CD4-positive, alpha-beta T cell treated with Interleukin-1 beta for 1 hour (primary cell): ENCODE measurements around the gene SNHG17.
"Not testable (repeated sequence)": the region's sequence is repeated elsewhere in the genome, so short reads cannot be mapped to it uniquely, and the experiment has no call there.

Source experiments
- DNase-seq, 2 donors: peaks; one replicate each; pipeline ENCODE4 v3.0.0-alpha.2; 2020 to 2022

The SNHG17 gene

DNA sequence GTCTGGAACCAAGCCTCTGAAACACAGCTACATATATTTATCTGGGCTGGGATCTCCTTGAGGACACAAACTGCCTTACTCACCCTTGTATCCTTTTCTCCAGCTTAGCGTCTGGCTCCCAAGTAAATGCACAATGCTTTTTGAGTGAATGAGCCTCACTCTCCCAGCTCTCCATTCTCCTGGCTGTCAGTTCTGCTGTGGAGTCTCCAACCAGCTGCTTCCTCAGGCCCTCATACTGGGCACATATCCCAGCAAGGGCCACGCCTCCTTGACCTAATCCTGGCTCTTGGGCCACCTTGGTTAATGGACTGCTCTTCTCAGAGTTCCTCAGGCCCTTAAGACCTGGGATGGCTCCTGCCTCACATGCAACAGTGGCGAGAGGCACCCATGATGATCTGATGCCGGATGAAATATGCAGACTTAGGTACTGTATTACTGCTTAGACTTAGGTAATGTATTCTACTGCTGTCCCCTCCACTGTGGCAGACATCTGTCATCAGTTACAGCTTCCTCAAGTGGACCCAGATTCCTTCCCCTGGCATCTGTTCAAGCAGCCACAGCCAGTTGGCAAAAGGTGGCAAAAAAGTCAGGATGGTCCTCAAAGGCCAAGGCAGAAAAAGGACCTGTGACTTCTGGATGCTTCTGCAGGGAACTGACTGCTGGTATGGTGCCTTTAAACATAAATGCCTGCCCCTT, 16.5 kb downstream of the SNHG17 start:
- DNase-seq = no peak

DNA sequence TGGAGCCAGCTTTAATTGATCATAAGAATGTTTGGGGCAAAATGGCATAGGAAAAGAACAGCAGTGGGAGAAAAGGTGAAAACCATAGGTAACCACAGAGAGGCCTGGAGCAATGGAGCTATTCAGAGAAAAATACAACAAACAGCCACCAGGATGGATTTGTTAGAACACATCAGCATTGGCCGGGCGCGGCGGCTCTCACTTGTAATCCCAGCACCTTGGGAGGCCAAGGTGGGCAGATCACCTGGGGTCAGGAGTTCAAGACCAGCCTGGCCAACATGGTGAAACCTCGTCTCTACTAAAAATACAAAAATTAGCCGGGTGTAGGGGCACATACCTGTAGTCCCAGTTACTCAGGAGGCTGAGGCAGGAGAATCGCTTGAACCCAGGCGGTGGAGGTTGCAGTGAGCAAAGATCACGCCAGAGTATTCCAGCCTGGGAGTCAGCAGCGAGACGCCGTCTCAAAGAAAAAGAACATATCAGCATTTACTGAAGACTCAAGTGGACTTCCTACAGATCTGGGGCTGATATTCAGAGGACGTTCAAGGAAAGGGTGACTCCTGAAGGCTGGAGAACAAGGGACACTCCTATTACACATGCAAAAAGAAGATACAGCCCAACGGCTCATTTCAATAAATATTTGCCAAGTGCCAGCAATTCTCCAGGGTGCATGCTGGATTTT, 20.2 kb downstream of the SNHG17 start:
- no peak for DNase-seq

DNA sequence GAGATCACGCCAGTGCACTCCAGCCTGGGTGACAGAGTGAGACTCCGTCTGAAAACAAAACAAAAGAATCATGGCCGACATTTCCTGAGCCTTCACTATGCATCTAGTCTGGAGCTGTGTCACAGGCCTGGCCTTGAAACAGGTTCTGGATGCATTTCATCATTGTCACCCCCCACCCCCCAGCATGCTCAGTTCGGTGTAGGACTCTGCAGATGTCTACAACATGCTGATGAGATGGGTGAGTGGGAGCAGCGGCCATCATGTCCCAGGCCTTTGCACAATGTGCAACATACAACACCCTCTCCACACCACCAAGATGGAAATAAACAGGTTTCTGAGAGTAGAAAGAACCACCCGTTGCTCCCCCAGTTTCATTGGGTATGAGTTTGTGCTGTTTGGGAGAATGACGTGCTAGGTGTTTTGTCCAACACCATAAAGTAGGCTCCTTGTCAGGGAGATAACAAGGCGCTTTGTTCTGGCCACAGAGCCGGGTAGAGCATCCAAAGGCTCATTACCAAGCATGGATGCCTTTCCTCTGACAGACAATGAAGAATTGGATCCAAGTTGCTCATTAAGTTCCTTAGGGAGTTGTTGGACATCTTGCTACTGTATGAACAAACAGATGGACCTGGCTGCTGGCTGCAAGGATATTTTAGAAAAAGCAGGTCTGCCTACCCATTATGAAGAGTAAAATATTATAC, 22.1 kb downstream of the SNHG17 start:
- no peak for DNase-seq

DNA sequence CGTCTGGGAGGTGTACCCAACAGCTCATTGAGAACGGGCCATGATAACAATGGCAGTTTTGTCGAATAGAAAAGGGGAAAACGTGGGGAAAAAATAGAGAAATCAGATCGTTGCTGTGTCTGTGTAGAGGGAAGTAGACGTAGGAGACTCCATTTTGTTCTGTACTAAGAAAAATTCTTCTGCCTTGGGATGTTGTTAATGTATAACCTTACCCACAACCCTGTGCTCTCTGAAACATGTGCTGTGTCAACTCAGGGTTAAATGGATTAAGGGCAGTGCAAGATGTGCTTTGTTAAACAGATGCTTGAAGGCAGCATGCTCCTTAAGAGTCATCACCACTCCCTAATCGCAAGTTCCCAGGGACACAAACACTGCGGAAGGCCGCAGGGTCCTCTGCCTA, 27.3 kb downstream of the SNHG17 start:
- DNase-seq = not testable (repeated sequence)

DNA sequence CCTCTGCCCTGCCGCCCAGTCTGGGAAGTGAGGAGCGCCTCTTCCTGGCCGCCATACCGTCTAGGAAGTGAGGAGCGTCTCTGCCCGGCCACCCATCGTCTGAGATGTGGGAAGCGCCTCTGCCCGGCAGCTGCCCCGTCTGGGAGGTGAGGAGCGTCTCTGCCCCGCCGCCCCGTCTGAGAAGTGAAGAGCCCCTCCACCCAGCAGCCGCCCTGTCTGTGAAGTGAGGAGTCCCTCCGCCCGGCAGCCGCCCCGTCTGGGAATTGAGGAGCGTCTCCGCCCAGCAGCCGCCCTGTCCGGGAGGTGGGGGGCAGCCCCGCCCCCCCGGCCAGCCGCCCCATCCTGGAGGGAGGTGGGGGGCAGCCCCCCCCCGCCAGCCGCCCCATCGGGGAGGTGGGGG, 27.8 kb downstream of the SNHG17 start:
- no peak for DNase-seq

DNA sequence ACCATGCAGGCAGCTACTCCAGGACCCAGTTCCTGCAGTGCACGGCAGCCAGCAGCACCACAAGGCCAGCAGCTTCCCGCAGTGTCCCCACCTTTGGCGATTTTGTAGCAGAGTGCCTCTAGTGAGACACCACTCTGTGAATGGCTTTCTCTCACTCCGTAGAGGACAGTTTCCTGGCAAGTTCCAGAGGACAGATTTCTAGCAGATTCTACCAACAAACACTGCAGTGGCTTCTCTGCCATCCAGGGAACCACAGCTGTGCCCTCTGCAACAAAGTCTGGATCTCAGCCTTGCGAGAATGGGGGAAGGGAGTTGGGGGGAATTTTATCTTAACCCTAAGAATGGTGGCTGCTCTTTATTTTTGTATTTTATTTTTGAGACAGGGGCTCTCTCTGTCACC, 28.7 kb downstream of the SNHG17 start:
- no peak for DNase-seq

DNA sequence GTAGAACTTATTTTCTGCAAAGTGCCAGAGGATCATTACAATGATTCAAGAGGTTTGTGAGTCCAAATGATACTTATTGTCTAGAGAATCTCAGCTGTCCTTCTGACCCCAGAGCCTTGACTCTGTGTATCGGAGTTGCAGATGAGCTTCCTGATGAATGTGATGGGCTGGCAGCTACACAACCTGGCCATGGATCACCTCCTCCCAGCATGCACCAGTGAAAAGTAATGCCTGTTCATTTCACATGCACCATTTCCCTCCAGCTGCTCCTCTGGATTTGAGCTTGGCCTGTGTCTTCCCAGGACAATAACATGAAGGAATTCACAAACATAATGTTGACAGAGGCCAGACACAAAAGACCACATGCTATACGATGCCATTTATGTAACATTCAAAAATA, 30.0 kb downstream of the SNHG17 start:
- no peak for DNase-seq

DNA sequence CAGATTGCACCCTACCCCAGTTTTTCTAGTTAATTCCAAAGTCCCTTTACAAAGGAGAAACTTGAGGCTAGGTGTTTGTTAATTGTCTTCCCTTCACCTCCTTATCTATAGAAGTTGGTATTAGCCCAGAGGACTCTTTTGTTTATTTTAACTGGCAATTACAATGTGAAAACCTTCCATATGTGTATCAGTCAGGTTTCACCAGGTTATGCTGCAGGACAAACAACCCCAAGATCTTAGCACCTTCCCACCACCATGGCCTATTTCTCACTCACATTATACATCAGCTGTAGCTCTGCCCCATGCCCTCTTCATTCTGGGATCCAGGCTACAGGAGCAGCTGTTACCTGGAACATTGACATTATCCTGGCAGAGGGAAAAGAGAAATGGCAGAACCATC, 31.1 kb downstream of the SNHG17 start:
- DNase-seq = no peak

DNA sequence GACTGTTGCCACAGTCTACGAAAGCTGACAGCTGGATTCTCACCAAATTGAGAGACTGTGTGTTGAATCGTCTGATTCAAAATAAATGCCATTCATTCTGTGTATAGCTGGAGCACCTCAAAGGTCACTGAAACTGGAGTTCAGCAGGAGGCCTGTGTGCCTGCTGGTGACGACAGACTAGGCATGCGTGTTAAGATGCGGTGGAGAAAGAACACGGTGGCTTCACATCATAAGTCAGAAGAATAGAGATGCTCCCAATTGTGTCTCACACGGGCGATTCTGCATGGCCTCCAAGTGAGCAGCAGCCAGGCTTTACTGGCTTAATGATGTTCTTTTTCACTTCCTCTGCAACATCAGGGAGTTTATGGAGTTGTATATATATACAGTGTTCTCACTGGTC, 32.3 kb downstream of the SNHG17 start:
- no peak for DNase-seq

DNA sequence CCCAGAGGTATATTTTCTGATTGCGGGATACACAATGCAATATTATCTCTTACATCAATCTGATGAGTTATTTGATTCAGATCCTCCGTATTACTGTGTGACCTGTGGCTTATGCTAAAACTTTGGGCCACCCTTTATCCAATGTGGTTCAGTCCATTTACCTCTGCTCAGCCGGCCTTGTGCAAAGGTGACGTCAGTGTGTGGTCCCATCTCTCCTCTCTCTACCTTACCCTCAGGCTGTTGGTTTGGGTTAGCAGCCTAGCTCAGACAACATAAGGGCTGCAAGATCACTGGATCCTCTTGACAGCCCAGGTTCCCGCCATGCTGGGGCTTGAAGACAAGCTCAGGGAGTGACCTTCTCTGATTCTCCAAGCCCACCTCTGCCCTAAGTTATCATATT, 33.0 kb downstream of the SNHG17 start:
- no peak for DNase-seq

DNA sequence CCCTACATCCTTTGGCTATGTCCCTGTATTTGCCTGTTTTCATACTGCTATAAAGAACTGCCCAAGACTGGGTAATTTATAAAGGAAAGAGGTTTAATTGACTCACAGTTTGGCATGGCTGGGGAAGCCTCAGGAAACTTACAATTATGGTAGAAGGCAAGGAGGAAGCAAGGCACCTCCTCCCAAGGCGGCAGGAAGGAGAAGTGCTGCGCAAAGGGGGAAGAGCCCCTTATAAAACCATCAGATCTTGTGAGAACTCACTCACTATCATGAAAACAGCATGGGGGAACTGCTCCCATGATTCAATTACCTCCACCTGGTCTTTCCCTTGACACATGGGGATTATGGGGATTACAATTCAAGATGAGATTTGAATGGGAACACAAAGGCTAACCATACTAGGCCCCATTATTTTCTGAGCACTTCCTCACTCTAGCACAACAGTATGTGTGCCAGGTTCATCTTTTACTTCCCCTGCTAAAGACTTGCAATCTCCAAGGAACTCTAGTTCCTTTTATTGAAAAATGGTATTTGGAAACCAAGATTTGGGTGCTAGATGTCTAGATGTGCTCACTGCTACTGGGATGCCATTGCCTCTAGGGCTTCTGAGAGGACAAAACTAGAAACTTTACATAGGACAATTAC, 39.3 kb downstream of the SNHG17 start:
- DNase-seq = not testable (repeated sequence)

DNA sequence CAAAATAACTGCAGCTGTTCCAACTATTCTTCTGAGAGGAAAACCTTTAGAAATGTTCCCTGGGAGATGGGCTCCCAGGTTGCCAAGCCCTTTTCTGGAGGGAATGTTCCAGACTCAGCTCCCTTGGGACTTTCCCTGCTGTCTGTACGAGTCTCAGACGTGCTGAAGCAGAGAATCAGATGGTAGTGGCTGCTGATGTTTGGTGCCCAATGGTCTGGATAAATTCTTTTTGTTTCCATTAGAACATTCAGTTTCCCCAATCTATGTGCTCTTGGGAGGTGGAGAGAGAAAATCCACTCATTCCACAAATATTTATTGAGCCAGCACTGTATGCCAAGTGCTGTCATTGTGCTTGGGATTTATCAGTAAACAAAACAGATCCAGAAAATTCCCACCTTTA, 40.0 kb downstream of the SNHG17 start:
- no peak for DNase-seq

DNA sequence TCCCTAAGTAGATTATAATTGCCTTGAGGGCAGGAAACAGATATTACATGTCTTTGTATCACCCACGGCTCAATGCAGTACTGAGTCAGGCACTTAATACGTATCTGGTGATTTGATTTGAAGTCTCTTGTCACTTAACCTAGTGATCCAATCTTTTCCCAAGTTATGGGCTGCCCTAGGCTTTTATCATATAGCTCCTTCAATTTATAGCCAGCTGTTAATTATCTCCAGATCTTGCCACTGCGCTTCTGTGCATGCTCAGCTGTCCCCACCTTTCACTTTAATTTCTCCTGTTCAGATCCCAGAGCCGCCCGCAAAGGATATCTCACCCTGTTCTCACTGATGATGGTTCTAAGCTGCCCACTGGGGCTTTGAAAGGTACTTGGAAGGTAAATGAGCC, 41.9 kb downstream of the SNHG17 start:
- DNase-seq = no peak

DNA sequence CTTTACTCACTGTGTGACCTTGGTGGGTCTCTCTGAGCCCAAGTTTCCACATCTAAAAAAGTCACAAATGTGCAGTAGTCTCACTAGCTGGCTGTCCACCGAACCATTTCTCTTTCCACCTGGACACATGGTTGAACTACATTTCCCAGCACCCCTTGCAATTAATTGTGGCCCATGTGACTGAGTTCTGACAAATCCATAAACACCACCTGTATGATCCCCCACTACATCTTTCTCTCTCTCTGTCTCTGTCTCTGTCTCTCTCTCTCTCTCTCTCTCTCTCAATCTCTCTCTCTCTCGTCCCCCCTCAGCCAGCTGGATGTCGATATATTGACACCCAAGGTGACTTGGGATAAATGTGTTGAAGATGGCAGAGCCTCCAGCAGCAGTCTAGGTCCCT, 42.8 kb downstream of the SNHG17 start:
- DNase-seq = no peak

DNA sequence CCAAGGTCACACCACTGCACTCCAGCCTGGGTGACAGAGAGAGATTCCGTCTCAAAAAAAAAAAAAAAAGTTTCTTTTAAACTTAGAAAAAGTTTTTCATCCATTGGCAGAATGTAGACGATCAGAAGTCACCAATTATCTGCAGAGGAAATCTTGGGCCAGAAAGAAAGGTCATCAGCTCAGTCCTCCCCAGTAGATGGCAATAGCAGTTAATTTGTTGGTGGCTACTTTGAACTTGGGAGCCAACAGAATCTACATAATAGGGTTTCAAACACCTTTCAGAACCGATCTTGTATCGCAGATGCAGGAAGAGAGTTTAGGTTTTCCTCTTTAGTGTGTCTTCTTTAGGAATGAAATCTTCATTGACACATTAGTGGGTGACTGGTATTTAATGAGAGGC, 47.2 kb downstream of the SNHG17 start:
- no peak for DNase-seq

DNA sequence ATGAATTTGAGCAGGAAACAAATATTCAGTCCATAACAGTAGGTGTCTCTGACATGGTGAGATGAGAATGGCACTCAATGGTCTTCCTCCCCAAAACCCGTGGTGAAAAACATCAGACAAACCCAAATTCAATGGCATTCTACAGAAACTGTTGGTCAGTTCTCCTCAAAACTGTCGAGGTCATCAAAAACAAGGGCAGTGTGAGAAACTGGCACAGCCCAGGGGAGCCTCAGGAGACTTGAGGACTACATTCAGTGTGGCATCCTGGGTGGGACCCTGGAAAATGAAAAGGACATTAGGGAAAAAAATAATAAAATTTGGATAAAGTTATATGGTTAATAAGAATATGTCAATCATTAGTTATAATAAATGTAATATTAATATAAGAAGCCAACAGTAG, 48.3 kb downstream of the SNHG17 start:
- no peak for DNase-seq

DNA sequence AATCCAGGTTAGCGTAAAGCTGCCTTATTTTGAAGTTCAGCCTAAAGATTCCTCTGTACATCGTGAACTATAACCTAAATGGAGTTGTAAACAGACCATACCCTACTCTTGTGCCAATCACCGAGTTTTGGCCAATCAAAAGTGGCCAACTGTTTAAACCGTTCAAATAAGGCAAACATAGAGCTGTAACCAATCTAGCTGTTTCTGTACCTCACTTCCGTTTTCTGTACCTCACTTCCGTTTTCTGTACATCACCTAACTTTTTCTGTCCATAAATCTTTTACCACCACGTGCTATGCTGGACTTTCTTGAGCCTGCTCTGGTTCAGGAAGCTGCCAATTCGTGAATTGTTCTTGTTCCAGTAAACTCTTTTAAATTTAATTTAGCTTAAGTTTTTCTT, 49.1 kb downstream of the SNHG17 start:
- no peak for DNase-seq

DNA sequence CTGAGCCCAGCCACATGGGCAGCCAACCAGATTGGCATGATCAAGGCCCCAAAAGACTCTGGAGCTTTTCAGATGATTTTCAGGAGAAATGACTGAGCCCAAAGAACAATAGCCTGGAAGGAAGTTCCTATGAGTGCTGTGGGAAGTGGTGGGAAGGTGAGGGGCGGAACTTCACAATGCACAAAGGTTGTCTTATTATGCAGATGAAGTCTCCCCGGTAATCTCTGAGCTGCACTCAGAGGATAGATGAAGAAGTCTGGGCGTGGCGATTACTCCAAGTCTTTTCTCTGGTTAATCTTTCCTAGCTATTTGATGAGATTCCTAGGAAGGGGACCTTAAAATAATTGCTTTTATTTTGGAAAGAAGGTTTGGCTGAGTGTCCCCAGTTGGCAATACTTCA, 52.0 kb downstream of the SNHG17 start:
- no peak for DNase-seq

DNA sequence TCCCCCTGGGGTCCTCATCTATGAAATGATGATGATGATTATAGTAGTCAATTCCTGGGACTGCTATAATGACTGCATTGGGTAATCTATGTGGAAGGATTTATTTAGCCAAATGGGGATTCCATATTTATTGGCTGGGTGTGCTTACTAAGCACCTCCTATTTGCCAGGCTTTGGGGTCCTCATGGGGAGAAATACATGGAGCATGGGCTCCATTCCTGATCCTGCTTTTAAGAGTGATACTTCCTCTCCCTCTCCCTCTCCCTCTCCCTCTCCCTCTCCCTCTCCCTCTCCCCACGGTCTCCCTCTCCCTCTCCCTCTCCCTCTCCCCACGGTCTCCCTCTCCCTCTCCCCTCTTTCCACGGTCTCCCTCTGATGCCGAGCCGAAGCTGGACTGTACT, 57.3 kb downstream of the SNHG17 start:
- DNase-seq = not testable (repeated sequence)

DNA sequence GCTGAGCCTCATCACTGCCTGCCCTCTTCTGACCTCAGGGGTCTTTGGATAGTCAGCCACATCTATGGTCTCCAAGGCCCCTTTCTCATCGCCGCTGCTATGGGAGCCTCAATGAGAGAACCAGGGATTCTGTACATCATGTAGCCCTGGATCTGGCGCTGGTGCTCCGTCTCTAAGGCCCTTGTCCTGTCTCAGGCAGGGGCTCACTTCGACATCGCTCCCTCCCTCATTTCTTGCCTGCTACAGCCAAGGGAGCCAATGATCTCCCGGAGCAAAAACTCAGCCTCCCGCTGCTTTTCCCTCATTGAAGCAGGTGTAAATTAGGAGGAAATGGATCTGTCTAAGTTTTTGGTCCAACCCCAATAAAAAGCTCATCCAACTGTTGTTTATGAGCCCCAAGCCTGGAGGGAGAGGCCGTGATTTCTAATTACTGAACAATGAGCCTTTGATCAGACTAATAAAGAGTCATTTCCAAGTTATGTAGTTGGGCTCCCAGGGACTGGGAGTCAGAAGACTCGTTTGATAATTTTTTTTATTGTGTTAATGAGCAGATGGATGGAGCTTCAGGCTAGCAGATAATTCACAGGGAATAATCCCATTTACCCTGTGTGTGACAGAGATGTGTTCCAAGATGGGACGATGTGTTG, 58.0 kb downstream of the SNHG17 start:
- no peak for DNase-seq

DNA sequence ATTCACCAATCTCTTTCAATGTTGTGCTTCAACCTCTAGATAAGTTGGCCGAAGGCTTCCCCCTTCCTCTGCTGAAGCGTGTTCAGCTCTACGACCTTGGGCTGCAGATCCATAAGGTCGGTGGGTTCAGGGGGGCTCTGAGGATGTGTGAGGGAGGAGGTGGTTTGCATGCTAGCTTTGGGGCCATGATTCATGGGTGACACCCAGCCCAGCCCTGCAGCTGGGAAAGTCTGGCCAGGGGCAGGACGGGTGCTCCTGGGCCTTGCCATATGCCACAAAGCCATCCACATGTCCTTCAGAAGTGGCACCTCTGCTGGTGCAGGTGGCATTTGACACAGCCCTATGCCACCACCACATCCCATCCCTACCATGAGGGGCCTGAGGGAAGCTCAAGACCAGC, 61.2 kb downstream of the SNHG17 start:
- DNase-seq = no peak

DNA sequence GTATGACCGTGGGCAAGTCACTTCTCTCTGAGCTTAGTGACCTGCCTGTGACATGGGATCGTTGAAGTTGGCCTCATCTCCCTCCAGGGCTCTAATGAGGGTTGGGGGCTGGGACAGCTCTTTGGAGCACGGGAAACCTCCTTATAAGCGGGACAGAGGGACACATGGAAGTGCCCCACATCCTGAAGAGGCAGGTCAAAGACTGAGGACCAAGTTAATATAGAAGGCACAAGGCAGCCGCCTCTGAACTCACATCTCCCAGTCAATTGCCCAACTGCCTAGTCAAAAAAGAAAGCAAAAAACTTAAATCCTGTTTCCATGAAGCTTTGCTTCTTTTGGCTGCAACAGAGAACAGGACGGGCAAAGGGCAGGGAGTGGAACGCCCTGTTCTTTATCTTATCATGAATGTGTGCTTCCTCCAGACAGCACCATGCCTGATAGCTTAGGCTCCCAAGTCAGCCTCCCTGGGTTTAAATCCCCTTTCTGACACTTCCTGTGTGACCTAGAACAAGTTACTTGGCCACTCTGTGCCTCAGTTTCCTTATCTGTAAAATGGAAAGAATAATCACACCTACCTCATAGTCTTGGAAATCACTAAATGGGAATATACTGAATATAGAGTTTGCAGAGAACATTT, 61.8 kb downstream of the SNHG17 start:
- no peak for DNase-seq

DNA sequence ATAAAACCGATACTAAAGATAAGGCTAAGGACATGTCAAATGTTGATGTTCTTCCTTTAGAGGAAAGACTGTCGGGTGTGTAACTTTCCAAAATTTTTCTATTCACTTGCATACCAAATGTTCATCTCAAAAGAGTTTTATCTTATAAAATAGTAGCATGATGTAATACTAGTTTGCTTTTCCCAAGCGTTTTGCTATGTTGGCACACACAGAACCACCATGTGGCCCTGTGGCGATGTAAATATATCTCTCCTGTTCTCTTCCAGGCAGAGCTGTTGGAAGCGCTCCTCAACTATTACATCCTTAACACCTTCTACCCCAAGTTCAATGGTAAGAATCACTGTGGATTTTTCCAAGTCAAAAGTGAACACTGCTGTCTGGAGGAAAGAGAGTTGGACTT, 62.3 kb downstream of the SNHG17 start:
- no peak for DNase-seq
